H1 (cell line): Measurements from ENCODE around the gene MAP3K13. TPM values are rescaled to one million over a fixed set of nuclear protein-coding genes. Genes with fewer than 3 reads are reported as not detected.

Experiments
- CTCF ChIA-PET: fragments of 300-600 bp; sonication (Branson Sonifier 250); formaldehyde crosslinking; loops from one replicate; lab custom pipeline; 2021; ENCODE audit not compliant: partially characterized antibody; lab: Charles Lee
- POLR2A ChIA-PET: fragments of 300-600 bp; sonication (Branson Sonifier 250); formaldehyde crosslinking; loops from one replicate; lab custom pipeline; 2021; ENCODE audit warnings: inconsistent platforms; ENCODE audit not compliant: partially characterized antibody; lab: Charles Lee
- DNase-seq, 2 experiments: peaks; one replicate each; pipeline versions ENCODE4 v3.0.0 to v3.0.0-alpha.2; 2010 to 2022; ENCODE audit warnings: low spot score in 2 of 2, low read depth in 1 of 2, mixed read lengths in 1 of 2
- FAIRE-seq: peaks from 2 replicates; lab custom pipeline; 2011; peaks lifted over from hg19 to GRCh38; lab: Jason Lieb, UNC
- H2AFZ ChIP-seq: 2 replicates; pipeline ENCODE4 v1.8.1; 2012; ENCODE audit warnings: low read length, inconsistent platforms
- H2AK5ac ChIP-seq: 2 replicates; pipeline ENCODE4 v1.6.1; 2013; ENCODE audit warnings: low read depth, low read length
- H2BK120ac ChIP-seq: replicated peaks from 2 replicates; pipeline ENCODE3; 2013; ENCODE audit warnings: low read depth, low read length, inconsistent platforms
- H2BK12ac ChIP-seq: 2 replicates; pipeline ENCODE4 v1.6.1; 2013; ENCODE audit warnings: low read depth, low read length
- H2BK15ac ChIP-seq: 2 replicates; pipeline ENCODE4 v1.6.1; 2013; ENCODE audit warnings: low read length
- H2BK20ac ChIP-seq: 2 replicates; pipeline ENCODE4 v1.6.1; 2013; ENCODE audit warnings: low read length
- H2BK5ac ChIP-seq: 2 replicates; pipeline ENCODE4 v1.6.1; 2013; ENCODE audit warnings: low read depth, low read length
- H3K14ac ChIP-seq: 2 replicates; pipeline ENCODE4 v1.6.1; 2013; ENCODE audit warnings: inconsistent platforms; ENCODE audit not compliant: insufficient read length
- H3K18ac ChIP-seq: 2 replicates; pipeline ENCODE4 v1.6.1; 2013; ENCODE audit warnings: low read length; ENCODE audit errors: extremely low read depth
- H3K23ac ChIP-seq: 2 replicates; pipeline ENCODE4 v1.6.1; 2013; ENCODE audit warnings: inconsistent platforms; ENCODE audit not compliant: insufficient read length
- H3K23me2 ChIP-seq: 2 replicates; pipeline ENCODE4 v1.6.1; 2013; ENCODE audit warnings: low read depth, low read length
- H3K27ac ChIP-seq: 2 replicates; pipeline ENCODE4 v1.6.1; 2011; ENCODE audit warnings: low read depth, low read length, inconsistent platforms
- H3K27me3 ChIP-seq, 4 experiments: replicated peaks in 1 of 4; 1 replicate in 1 of 4; 2 replicates in 3 of 4; pipeline versions ENCODE4 v1.6.1 to v1.8.1; 2011 to 2013; ENCODE audit warnings: low read length in 3 of 4, mild to moderate bottlenecking in 3 of 4, inconsistent platforms in 2 of 4, mixed read lengths in 2 of 4, moderate library complexity in 1 of 4; ENCODE audit not compliant: control insufficient read depth in 3 of 4, insufficient read depth in 3 of 4; ENCODE audit errors: extremely low read depth in 1 of 4
- H3K36me3 ChIP-seq, 4 experiments: 2 replicates each; pipeline versions ENCODE4 v1.6.1 to v1.8.1; 2011 to 2013; ENCODE audit warnings: mild to moderate bottlenecking in 4 of 4, low read length in 3 of 4, moderate library complexity in 2 of 4, control low read depth in 1 of 4, inconsistent platforms in 1 of 4; ENCODE audit not compliant: insufficient read depth in 4 of 4, control insufficient read depth in 2 of 4
- H3K4ac ChIP-seq: replicated peaks from 2 replicates; pipeline ENCODE3; 2013; ENCODE audit warnings: low read length, low read depth, mixed read lengths, inconsistent platforms; ENCODE audit not compliant: insufficient read length
- H3K4me1 ChIP-seq, 4 experiments: replicated peaks in 1 of 4; 1 replicate in 1 of 4; 2 replicates in 3 of 4; pipeline versions ENCODE4 v1.6.1 to v1.8.1; 2011 to 2013; ENCODE audit warnings: low read length in 3 of 4, inconsistent platforms in 2 of 4, mixed read lengths in 1 of 4; ENCODE audit not compliant: insufficient read depth in 4 of 4, control insufficient read depth in 3 of 4
- H3K4me2 ChIP-seq, 2 experiments: 2 replicates each; pipeline versions ENCODE4 v1.6.1 to v1.8.1; 2011 to 2013; ENCODE audit warnings: low read depth in 2 of 2, low read length in 2 of 2, control low read depth in 1 of 2, inconsistent platforms in 1 of 2, mild to moderate bottlenecking in 1 of 2; ENCODE audit not compliant: insufficient read depth in 1 of 2
- H3K4me3 ChIP-seq, 4 experiments: fragments of 200-600, 300-600 bp in 1 of 4; sonication (generic), shearing (Covaris generic), sonication (Bioruptor Twin) in 1 of 4; 2 replicates each; pipeline versions ENCODE4 v1.5.1 to v1.8.1; 2011 to 2016; ENCODE audit warnings: low read length in 4 of 4, low read depth in 3 of 4, control low read depth in 2 of 4, inconsistent platforms in 2 of 4, mild to moderate bottlenecking in 2 of 4, mixed read lengths in 1 of 4, moderate library complexity in 1 of 4; ENCODE audit not compliant: insufficient read depth in 2 of 4; ENCODE audit errors: extremely low read depth in 1 of 4
- H3K56ac ChIP-seq: replicated peaks from 2 replicates; pipeline ENCODE3; 2013; ENCODE audit warnings: low read depth, mild to moderate bottlenecking, mixed read lengths, low read length, inconsistent platforms; ENCODE audit not compliant: insufficient read length
- H3K79me1 ChIP-seq: 2 replicates; pipeline ENCODE4 v1.6.1; 2013; ENCODE audit warnings: low read depth, low read length, control low read depth
- H3K79me2 ChIP-seq, 2 experiments: 2 replicates each; pipeline versions ENCODE4 v1.6.1 to v1.8.1; 2012 to 2013; ENCODE audit warnings: low read length in 2 of 2, mild to moderate bottlenecking in 2 of 2, inconsistent platforms in 1 of 2; ENCODE audit not compliant: insufficient read depth in 2 of 2, control insufficient read depth in 1 of 2
- H3K9ac ChIP-seq, 4 experiments: replicated peaks in 1 of 4; 1 replicate in 1 of 4; 2 replicates in 3 of 4; pipeline versions ENCODE4 v1.6.1 to v1.8.1; 2011 to 2013; ENCODE audit warnings: low read depth in 3 of 4, low read length in 3 of 4, control low read depth in 2 of 4, mild to moderate bottlenecking in 2 of 4, moderate library complexity in 2 of 4, inconsistent platforms in 1 of 4; ENCODE audit errors: extremely low read depth in 1 of 4
- H3K9me3 ChIP-seq, 2 experiments: 2 replicates each; pipeline versions ENCODE4 v1.6.1 to v1.8.1; 2012 to 2013; ENCODE audit warnings: mild to moderate bottlenecking in 2 of 2, moderate library complexity in 2 of 2, control low read depth in 1 of 2, inconsistent platforms in 1 of 2, low read depth in 1 of 2, low read length in 1 of 2, mixed read lengths in 1 of 2; ENCODE audit not compliant: insufficient read depth in 2 of 2
- H4K20me1 ChIP-seq, 2 experiments: replicated peaks in 1 of 2; 2 replicates each; pipeline versions ENCODE3 to v1.8.1; 2011 to 2013; ENCODE audit warnings: inconsistent platforms in 2 of 2, low read length in 2 of 2, mild to moderate bottlenecking in 1 of 2; ENCODE audit not compliant: insufficient read depth in 2 of 2, control insufficient read depth in 1 of 2
- H4K5ac ChIP-seq: 2 replicates; pipeline ENCODE4 v1.6.1; 2013; ENCODE audit warnings: low read length, low read depth, mixed read lengths, inconsistent platforms; ENCODE audit not compliant: insufficient read length
- H4K8ac ChIP-seq: 2 replicates; pipeline ENCODE4 v1.8.0; 2013; ENCODE audit warnings: mild to moderate bottlenecking, moderate library complexity, low read length, inconsistent platforms; ENCODE audit not compliant: insufficient read depth; ENCODE audit errors: extremely low read depth
- H4K91ac ChIP-seq: replicated peaks from 2 replicates; pipeline ENCODE3; 2013; ENCODE audit warnings: low read length, mixed read lengths, inconsistent platforms; ENCODE audit not compliant: insufficient read length
- ASH2L ChIP-seq: fragments of 200-600, 300-600 bp; sonication (generic); IDR thresholded peaks from one replicate; pipeline ENCODE4 v1.7.1; 2017; ENCODE audit warnings: low read length
- JUND ChIP-seq: IDR thresholded peaks from 2 replicates; pipeline ENCODE4 v1.6.1; 2011; ENCODE audit warnings: mild to moderate bottlenecking, improper control_type of control experiment, low read length
- KDM4A ChIP-seq: IDR thresholded peaks from one replicate; pipeline ENCODE4 v1.7.1; 2012; ENCODE audit warnings: low read depth, mild to moderate bottlenecking, moderate library complexity, low read length, inconsistent platforms; ENCODE audit not compliant: severe bottlenecking
- TCF12 ChIP-seq: IDR thresholded peaks from 2 replicates; pipeline ENCODE4 v1.6.1; 2011; ENCODE audit warnings: low read depth, mild to moderate bottlenecking, low read length
- WGBS, 2 experiments: shearing (Covaris generic) in 1 of 2; methylation state at CpG; one replicate each; pipeline versions ENCODE4 v1.1.6 to v1.1.7; 2013 to 2015; ENCODE audit warnings: low lambda C conversion rate in 2 of 2, mixed read lengths in 2 of 2, inconsistent platforms in 1 of 2, low coverage in 1 of 2, missing lambda C conversion rate in 1 of 2; ENCODE audit not compliant: insufficient replicate concordance in 2 of 2, insufficient coverage in 1 of 2, insufficient read length in 1 of 2; ENCODE audit errors: extremely low coverage in 1 of 2, missing lambda C conversion rate in 1 of 2; 5-methylcytosine and 5-hydroxymethylcytosine counted together
- polyA plus RNA-seq, 7 experiments: library from polyadenylated mRNA; depleted of rRNA in 3 of 7; stranded (reverse) in 5 of 7; unstranded in 2 of 7; fragments of >200 nt in 5 of 7; fragments of 200-250 nt in 2 of 7; gene quantifications; 1 replicate in 5 of 7; 2 replicates in 1 of 7; 4 replicates in 1 of 7; pipeline versions ENCODE4 v1.2.1 to v1.2.3, GENCODE V29; 2011 to 2013; ENCODE audit warnings: missing spikeins in 2 of 7, mixed read lengths in 2 of 7
- total RNA-seq: library from RNA; stranded (reverse); fragmentation: NEBNext Ultra II Directional; extraction: Animal tissue kit (Norgen Biotek cat#: 25700); gene quantifications from 2 replicates; pipeline ENCODE4 v1.2.1, GENCODE V29; 2021

MAP3K13 gene
- total and polyA plus RNA-seq, 2 of the 8 experiments (the other 6 are each of a cell fraction or from before 2014, with no cell fraction given): 6.8 to 17.9 TPM

- 86% methylated on average over 6 of the region's 6 CpGs; no CpG with 5 or more reads in 1 of the 2 experiments for WGBS, 2 experiments
These were observed 12.1 kb upstream of the MAP3K13 start for GRCh38 chr3:185350841-185351240.

More at GRCh38 chr3:185350841-185351240, 12.1 kb upstream of the MAP3K13 start:
- Histone ChIP-seq H2BK15ac (no peak overlapping the region), H3K18ac (no peak overlapping the region), H3K36me3 (no peaks in the 10 kb centered on the region), H3K9ac (no peak overlapping the region), H3K27ac (no peak overlapping the region), H3K4me1 (no peaks in the 10 kb centered on the region), H4K8ac (no peak overlapping the region), H3K9me3 (no peaks in the 10 kb centered on the region), H2BK12ac (no peak overlapping the region), H3K4me2 (no peak overlapping the region), H4K91ac (no peak overlapping the region), H3K23me2 (no peaks in the 10 kb centered on the region), H3K14ac (no peak overlapping the region), H4K5ac (no peak overlapping the region), H2BK5ac (no peak overlapping the region), H3K56ac (no peak overlapping the region), H2BK120ac (no peak overlapping the region), H2AK5ac (no peak overlapping the region), H3K79me2 (no peaks in the 10 kb centered on the region), H4K20me1 (peaks cover 0 to 2% of the 10 kb centered on the region in 2 experiments), H2AFZ (no peak overlapping the region), H3K79me1 (no peaks in the 10 kb centered on the region), H2BK20ac (no peak overlapping the region), H3K27me3 (no peaks in the 10 kb centered on the region), H3K4ac (no peak overlapping the region), H3K4me3 (no peak overlapping the region), H3K23ac (no peak overlapping the region)
- TF ChIP-seq JUND: no peak
- no peak for TF ChIP-seq KDM4A
- TF ChIP-seq ASH2L: no peak
- no peak for TF ChIP-seq TCF12
- FAIRE-seq (no peak), DNase-seq (no peak)
- CTCF ChIA-PET: interaction anchor here (0.6 to 2.3 kb wide), 2 partner anchors 13 to 110 kb away, joined by 3 to 5 read pairs; no protein-coding TSS in a partner anchor
- POLR2A ChIA-PET: no interaction called here
